Measurements from ENCODE around the gene RASD2. TPM values are rescaled to one million over a fixed set of nuclear protein-coding genes. Genes with fewer than 3 reads are reported as not detected.
"Not testable (repeated sequence)": the region's sequence is repeated elsewhere in the genome, so short reads cannot be mapped to it uniquely, and the experiment has no call there.

RASD2 gene
- 1 to 10 TPM in 1 of 6 donors, under 1 TPM in 5; 0.28 to 1.1 (median 0.54) TPM for total RNA-seq
- 1 to 10 TPM in 1 of 2 donors, under 1 TPM in 1; 0.57 to 1.4 TPM for polyA plus RNA-seq

- Histone ChIP-seq H3K9me3 (no peaks in the 10 kb centered on the region), H3K4me1 (peaks cover 0 to 8% (median 0%) of the 10 kb centered on the region in 3 donors), H3K36me3 (no peaks in the 10 kb centered on the region), H3K27me3 (no peaks in the 10 kb centered on the region), H3K27ac (no peak within 1 kb of the TSS), H3K4me3 (peak within 1 kb of the TSS; percentile 26 to 56 (median 40))
- ATAC-seq, result peak; percentile 21 to 52 (median 26)
- intact Hi-C loops (cut with DNase I), result no loop called here
- DNase-seq, result peak; percentile 14 to 72 (median 32)
- FAIRE-seq, result no peak
- no peak for TF ChIP-seq CTCF (IDR thresholded peaks at IDR 0.05)
- 1 to 2% methylated on average over 31 to 49 of the region's 49 CpGs for WGBS, 2 donors
These were observed at the start of gene RASD2 for GRCh38 chr22:35540595-35541253. Gene RASD2 (plus strand): TSS chr22:35540831. CDS start chr22:35546810, 5,979 bp downstream.

- H3K9me3 ChIP-seq; H3K36me3 ChIP-seq; H3K27ac ChIP-seq; DNase-seq; H3K27me3 ChIP-seq; H3K4me1 ChIP-seq; FAIRE-seq; H3K4me3 ChIP-seq; intact Hi-C loops (cut with DNase I); ATAC-seq: not testable (repeated sequence)
- 72 to 79% methylated on average over 15 to 21 of the region's 24 CpGs for WGBS, 2 donors
These were observed 49.3 kb upstream of the RASD2 start for GRCh38 chr22:35491061-35491907.

- intact Hi-C loops (cut with DNase I), result no loop called here
- FAIRE-seq, result no peak
- 70 to 72% methylated on average over 3 of the region's 3 CpGs for WGBS, 2 donors
These were observed 48.7 kb upstream of the RASD2 start for GRCh38 chr22:35491908-35492380.

GRCh38 chr22:35493074-35493473 lies 47.6 kb upstream of the RASD2 start:
- Histone ChIP-seq H3K4me1 (no peaks in the 10 kb centered on the region), H3K36me3 (no peaks in the 10 kb centered on the region), H3K9me3 (no peaks in the 10 kb centered on the region), H3K27me3 (no peaks in the 10 kb centered on the region), H3K4me3 (no peak overlapping the region), H3K27ac (no peak overlapping the region)
- 71 to 73% methylated on average over 5 of the region's 5 CpGs for WGBS, 2 donors
- FAIRE-seq (no peak), ATAC-seq (no peak), DNase-seq (no peak)
- no peak for TF ChIP-seq CTCF (IDR thresholded peaks at IDR 0.05)
- intact Hi-C loops (cut with DNase I), result no loop called here

More at GRCh38 chr22:35491908-35492380, 48.7 kb upstream of the RASD2 start:
- ATAC-seq (no peak), DNase-seq (no peak)
- Histone ChIP-seq H3K4me3 (no peak overlapping the region), H3K36me3 (no peaks in the 10 kb centered on the region), H3K4me1 (no peaks in the 10 kb centered on the region), H3K27ac (no peak overlapping the region), H3K9me3 (no peaks in the 10 kb centered on the region), H3K27me3 (no peaks in the 10 kb centered on the region)
- TF ChIP-seq CTCF (IDR thresholded peaks at IDR 0.05), result no peak

- ATAC-seq; H3K27me3 ChIP-seq; H3K9me3 ChIP-seq; intact Hi-C loops (cut with DNase I); H3K4me1 ChIP-seq; H3K27ac ChIP-seq; H3K36me3 ChIP-seq; H3K4me3 ChIP-seq; FAIRE-seq: not testable (repeated sequence)
- peak in 1 of 6 donors; percentile 21 for DNase-seq
- WGBS, 2 donors, result 82 to 87% methylated on average over 14 of the region's 14 CpGs
These were observed 44.9 kb upstream of the RASD2 start for GRCh38 chr22:35495711-35496110.

Data from pancreas (tissue), 10 donors.